ENCODE data around the gene SPEN. TPM values are rescaled to one million over a fixed set of nuclear protein-coding genes. Genes with fewer than 3 reads are reported as not detected.
"Not testable (repeated sequence)": the region's sequence is repeated elsewhere in the genome, so short reads cannot be mapped to it uniquely, and the experiment has no call there.

Gene SPEN, protein sequence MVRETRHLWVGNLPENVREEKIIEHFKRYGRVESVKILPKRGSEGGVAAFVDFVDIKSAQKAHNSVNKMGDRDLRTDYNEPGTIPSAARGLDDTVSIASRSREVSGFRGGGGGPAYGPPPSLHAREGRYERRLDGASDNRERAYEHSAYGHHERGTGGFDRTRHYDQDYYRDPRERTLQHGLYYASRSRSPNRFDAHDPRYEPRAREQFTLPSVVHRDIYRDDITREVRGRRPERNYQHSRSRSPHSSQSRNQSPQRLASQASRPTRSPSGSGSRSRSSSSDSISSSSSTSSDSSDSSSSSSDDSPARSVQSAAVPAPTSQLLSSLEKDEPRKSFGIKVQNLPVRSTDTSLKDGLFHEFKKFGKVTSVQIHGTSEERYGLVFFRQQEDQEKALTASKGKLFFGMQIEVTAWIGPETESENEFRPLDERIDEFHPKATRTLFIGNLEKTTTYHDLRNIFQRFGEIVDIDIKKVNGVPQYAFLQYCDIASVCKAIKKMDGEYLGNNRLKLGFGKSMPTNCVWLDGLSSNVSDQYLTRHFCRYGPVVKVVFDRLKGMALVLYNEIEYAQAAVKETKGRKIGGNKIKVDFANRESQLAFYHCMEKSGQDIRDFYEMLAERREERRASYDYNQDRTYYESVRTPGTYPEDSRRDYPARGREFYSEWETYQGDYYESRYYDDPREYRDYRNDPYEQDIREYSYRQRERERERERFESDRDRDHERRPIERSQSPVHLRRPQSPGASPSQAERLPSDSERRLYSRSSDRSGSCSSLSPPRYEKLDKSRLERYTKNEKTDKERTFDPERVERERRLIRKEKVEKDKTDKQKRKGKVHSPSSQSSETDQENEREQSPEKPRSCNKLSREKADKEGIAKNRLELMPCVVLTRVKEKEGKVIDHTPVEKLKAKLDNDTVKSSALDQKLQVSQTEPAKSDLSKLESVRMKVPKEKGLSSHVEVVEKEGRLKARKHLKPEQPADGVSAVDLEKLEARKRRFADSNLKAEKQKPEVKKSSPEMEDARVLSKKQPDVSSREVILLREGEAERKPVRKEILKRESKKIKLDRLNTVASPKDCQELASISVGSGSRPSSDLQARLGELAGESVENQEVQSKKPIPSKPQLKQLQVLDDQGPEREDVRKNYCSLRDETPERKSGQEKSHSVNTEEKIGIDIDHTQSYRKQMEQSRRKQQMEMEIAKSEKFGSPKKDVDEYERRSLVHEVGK (N-terminal part only)
- total RNA-seq, result 58.3 TPM

DNA sequence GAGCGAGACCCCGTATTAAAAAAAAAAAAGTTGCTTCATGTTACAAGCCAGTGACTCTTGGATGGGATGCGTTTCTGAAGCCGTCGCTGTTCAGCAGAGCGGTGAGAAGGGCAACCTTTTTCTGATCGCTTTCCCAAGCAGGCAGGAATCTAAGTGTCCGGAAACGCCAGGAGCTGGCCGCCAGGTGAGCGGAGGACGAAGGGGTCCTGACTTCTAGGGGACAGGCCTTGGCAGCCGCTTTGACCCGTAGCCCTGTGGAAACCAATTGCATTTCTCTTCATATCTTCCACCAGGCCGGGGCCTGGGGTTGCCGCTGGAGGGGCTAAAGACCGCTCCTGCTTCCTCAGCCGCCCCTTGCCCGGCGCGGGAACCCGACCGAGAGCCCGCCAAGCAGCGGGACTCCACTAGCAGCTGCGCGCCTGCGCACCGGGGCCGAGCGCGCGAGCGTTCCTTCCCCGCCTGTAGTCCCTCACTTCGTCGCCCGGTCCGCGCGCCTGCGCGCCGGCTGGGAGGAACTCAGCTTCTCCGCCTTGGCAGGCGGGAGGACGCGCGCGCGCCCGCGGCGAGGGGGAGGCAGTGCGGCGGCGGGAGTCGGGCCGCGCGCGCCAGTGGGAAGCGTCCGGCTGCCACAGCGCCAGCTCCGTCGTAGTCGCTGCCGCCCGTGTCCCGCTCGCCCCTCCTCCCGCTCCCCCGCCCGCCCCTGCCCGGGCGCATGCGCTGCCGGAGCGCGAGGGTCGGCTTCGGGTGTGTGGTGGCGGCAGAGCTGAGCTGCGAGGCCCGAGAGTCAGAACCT lies at the start of gene SPEN:
Gene SPEN (plus strand): TSS at position 608 of the 793 bp plus-strand sequence. CDS start 361 bp downstream, outside the sequence.
- DNase-seq (ENCODE audit: low spot score in 2 of 2) (peak; percentile 88 to 94), FAIRE-seq (no peak)

DNA sequence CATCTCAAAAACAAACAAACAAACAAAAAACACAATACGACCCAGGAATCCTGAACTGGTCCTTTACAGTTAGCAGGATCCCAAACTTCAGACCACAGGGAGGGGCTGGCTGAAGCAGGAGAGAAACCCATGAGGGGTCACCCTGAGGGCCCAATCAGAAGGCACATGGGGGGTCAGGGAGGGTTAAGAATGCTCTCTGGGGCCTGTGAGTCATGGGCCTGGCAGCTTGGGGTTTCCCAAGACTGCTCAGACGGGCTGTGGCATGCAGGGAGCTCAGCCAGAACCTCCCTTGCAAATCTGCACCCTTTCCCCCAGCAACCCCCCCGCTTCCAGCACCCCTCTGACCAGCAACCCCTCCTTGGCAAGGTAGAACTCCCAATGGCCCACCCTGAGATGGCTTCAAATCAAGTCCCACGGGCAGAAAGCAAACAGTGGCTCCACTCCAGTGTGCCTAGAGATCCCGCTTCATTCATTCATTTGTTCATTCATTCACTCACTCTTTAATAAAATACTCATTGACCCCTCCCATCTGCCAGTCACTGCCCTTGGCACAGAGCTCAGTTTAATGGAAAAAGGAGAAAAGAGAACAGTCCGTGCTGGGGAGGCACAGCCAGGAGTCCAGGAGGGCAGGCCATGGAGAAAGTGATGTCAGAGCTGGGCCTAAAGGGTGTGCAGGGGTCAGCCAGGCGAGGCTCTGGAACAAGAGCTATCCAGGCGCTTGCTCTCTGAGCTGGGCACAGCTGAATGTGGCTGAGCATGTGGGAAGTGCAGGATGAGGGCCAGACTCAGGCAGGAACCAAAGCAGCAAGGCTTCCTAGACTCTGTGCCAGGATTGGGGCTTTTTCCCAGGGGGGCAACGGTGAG lies 48.3 kb upstream of the SPEN start:
- DNase-seq (ENCODE audit: low spot score in 2 of 2), result no peak
- no peak for FAIRE-seq

- FAIRE-seq (no peak), DNase-seq (ENCODE audit: low spot score in 2 of 2) (no peak)
Observed at GRCh38 chr1:15799928-15800835, 47.3 kb upstream of the SPEN start.

- DNase-seq (ENCODE audit: low spot score in 2 of 2) (no peak), FAIRE-seq (no peak)
Observed at GRCh38 chr1:15802234-15802965, 45.1 kb upstream of the SPEN start.

DNA sequence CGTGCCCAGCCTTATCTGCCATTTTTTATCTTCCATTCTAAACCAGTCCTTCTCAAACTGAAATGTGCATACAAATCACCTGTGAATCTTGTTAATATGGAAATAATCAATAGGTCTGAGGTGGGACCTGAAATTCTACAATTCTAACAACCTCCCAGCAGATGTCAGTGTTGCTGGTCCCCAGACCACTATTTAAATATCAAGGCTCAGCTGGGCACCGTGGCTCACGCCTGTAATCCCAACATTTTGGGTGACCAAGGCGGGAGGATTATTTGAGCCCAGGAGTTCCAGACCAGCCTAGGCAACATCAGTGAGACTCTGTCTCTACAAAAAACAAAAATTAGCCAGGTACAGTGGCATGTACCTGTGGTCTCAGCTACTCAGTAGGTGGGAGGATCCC lies 44.1 kb upstream of the SPEN start:
- DNase-seq (ENCODE audit: low spot score in 2 of 2) (no peak), FAIRE-seq (no peak)

GRCh38 chr1:15804060-15804459 lies 43.4 kb upstream of the SPEN start:
- no peak for FAIRE-seq
- DNase-seq (ENCODE audit: low spot score in 2 of 2), result no peak

DNA sequence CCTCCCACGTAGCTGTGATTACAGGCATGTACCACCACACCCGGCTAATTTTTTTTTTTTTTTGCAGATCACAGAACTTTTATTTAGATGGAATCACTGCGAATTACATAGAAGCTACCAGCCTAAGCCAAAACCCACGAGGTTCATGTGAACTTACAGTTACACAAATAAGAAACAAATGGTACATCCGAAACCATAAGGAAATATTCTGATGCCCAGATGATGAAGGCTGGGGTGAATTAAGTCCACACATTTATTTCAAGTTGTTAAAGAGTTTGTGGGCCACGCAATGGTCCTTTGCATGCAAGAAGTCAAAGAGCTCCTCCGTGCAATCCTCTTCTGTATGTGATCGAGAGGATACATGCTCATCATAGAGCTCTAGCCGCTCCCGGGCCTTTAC lies 40.4 kb upstream of the SPEN start:
- FAIRE-seq (no peak), DNase-seq (ENCODE audit: low spot score in 2 of 2) (no peak)

DNA sequence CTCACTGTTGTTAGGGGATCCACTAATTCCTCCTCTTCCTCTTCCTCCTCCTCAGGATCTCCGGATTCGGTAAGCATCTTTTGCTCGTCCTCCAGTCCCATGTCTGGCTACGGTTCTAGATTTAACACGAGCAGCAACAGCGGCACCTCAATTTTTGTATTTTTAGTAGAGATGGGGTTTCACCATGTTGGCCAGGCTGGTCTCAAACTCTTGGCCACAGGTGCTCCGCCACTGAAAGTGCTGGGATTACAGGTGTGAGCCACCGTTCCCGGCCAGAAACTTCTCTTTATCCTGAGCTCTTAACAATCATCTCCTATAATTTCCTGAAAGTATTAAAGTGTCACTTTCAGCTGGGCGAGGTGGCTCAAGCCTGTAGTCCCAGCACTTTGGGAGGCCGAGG lies 40.0 kb upstream of the SPEN start, which contains the start of gene UQCRHL:
Gene UQCRHL (minus strand): TSS at position 101 of the 400 bp plus-strand sequence. CDS start 0 bp downstream, at position 101.
- FAIRE-seq; DNase-seq (ENCODE audit: low spot score in 2 of 2): not testable (repeated sequence)

- FAIRE-seq (no peak), DNase-seq (ENCODE audit: low spot score in 2 of 2) (no peak)
Observed at GRCh38 chr1:15808955-15809354, 38.6 kb upstream of the SPEN start.

GRCh38 chr1:15810073-15810472 lies 37.4 kb upstream of the SPEN start:
- FAIRE-seq (no peak), DNase-seq (ENCODE audit: low spot score in 2 of 2) (no peak)

- FAIRE-seq (no peak), DNase-seq (ENCODE audit: low spot score in 2 of 2) (no peak)
Observed at GRCh38 chr1:15816674-15817073, 30.8 kb upstream of the SPEN start.

- no peak for FAIRE-seq
- no peak for DNase-seq (ENCODE audit: low spot score in 2 of 2)
Observed at GRCh38 chr1:15820478-15820877, 27.0 kb upstream of the SPEN start.

DNA sequence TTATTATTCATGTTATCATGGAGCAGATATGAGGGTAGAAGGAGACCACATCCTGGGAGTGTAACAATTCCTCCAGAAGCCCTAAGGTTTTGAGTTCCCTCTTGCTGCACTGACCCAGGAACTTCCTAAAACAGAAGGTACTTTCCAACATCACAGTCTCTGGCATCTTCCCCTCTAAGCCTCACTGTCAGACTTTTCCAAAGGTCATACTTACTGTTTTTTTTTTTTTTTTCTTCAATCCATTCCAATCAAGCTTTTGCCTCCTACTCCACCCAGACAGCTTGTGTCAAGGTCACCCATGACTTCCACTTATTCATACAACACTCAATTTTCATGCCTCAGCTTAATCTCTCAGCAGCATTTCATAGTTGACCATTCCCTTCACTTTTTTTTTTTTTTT lies 21.7 kb upstream of the SPEN start:
- DNase-seq (ENCODE audit: low spot score in 2 of 2) (no peak), FAIRE-seq (no peak)

DNA sequence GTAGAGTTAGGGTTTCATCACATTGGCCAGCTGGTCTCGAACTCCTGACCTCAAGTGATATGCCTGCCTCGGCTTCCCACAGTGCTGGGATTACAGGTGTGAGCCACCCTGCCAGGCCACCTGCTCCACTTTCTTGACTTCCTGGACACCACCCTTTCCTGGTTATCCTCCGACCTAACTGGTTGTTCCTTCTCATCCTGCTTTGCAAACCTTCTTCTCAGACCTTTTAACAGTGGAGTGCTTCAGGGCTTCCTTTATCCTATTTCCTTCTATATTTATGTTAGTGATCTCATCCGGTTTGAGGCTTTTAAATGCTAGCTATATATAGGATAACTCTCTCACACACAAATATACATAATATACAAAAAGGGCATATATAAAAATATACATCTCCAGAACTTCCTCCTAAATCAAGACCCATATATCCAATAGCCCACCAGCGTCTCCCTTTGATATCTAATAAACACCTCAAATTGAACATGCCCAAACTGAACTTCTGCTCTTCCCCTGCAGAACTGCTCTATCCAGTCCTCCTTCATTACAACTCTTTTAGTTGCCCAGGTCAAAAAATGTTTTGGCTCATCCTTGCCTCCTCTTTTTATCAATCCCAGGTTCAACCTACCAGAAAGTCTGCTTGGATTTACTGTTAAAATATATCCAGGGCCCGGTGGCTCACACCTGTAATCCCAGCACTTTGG lies 20.5 kb upstream of the SPEN start:
- no peak for DNase-seq (ENCODE audit: low spot score in 2 of 2)

DNA sequence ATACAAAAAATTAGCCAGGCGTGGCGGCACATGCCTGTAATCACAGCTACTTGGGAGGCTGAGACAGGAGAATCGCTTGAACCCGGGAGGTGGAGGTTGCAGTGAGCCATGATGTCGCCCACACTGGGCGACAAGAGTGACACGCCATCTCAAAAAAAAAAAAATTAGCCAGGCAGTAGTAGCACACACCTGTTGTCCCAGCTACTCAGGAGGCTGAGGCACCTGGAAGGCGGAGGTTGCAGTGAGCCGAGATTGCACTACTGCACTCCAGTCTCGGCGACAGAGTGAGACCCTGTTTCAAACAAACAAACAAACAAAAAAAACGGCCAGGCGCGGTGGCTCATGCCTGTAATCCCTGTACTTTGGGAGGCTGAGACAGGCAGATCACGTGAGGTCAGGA lies 19.9 kb upstream of the SPEN start:
- not testable (repeated sequence) for DNase-seq (ENCODE audit: low spot score in 2 of 2); FAIRE-seq

More for the DNA sequence above, 20.5 kb upstream of the SPEN start:
- no peak for FAIRE-seq

DNA sequence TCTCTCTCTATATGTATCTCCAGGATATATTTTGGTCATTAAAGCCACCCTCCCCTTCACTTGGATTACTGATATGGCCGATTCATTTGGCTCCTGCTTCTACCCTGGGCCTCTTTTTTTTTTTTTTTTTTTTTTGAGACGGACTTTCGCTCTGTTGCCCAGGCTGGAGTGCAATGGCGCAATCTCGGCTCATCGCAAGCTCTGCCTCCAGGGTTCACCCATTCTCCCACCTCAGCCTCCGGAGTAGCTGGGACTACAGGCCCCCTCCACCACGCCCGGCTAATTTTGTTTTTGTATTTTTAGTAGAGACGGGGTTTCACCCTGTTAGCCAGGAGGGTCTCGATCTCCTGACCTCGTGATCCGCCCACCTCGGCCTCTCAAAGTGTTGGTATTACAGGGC lies 18.6 kb upstream of the SPEN start:
- FAIRE-seq, result not testable (repeated sequence)

More for the DNA sequence above, 18.6 kb upstream of the SPEN start:
- DNase-seq (ENCODE audit: low spot score in 2 of 2), result not testable (repeated sequence)

Measured in frontal cortex (tissue), 4 donors.